ENCODE results near the gene FBN1. TPM values are rescaled to one million over a fixed set of nuclear protein-coding genes. Genes with fewer than 3 reads are reported as not detected.

The FBN1 gene
- total RNA-seq, 1 donor from 2014 or later: 12.6 TPM

- Mint-ChIP-seq H3K36me3 (ENCODE audit: unreplicated experiment) (no peaks in the 10 kb centered on the region), H3K4me1 (ENCODE audit: low read depth, unreplicated experiment) (peaks cover 5% of the 10 kb centered on the region), H3K9me3 (ENCODE audit: unreplicated experiment) (peaks cover 2% of the 10 kb centered on the region), H3K27ac (ENCODE audit: unreplicated experiment) (no peak overlapping the region), H3K4me3 (ENCODE audit: unreplicated experiment) (no peak overlapping the region), H3K27me3 (ENCODE audit: unreplicated experiment) (no peaks in the 10 kb centered on the region)
- DNase-seq: no peak
- no peak for TF ChIP-seq CTCF (IDR thresholded peaks at IDR 0.05; ENCODE audit: partially characterized antibody, unreplicated experiment)
These were observed 185.7 kb downstream of the FBN1 start for GRCh38 chr15:48459571-48460442.

GRCh38 chr15:48458876-48459275 is 186.6 kb downstream of the FBN1 start:
- H3K27ac Mint-ChIP-seq (ENCODE audit: unreplicated experiment): no peak overlapping the region
- H3K9me3 Mint-ChIP-seq (ENCODE audit: unreplicated experiment): peaks cover 2% of the 10 kb centered on the region
- H3K27me3 Mint-ChIP-seq (ENCODE audit: unreplicated experiment): no peaks in the 10 kb centered on the region
- H3K4me3 Mint-ChIP-seq (ENCODE audit: unreplicated experiment): no peak overlapping the region
- no peaks in the 10 kb centered on the region for H3K36me3 Mint-ChIP-seq (ENCODE audit: unreplicated experiment)
- no peak for DNase-seq
- H3K4me1 Mint-ChIP-seq (ENCODE audit: low read depth, unreplicated experiment): peaks cover 5% of the 10 kb centered on the region
- no peak for TF ChIP-seq CTCF (IDR thresholded peaks at IDR 0.05; ENCODE audit: partially characterized antibody, unreplicated experiment)

- no peaks in the 10 kb centered on the region for H3K27me3 Mint-ChIP-seq (ENCODE audit: unreplicated experiment)
- no peaks in the 10 kb centered on the region for H3K36me3 Mint-ChIP-seq (ENCODE audit: unreplicated experiment)
- H3K4me3 Mint-ChIP-seq (ENCODE audit: unreplicated experiment): no peak overlapping the region
- H3K4me1 Mint-ChIP-seq (ENCODE audit: low read depth, unreplicated experiment): peaks cover 8% of the 10 kb centered on the region
- no peak for TF ChIP-seq CTCF (IDR thresholded peaks at IDR 0.05; ENCODE audit: partially characterized antibody, unreplicated experiment)
- DNase-seq: no peak
- H3K27ac Mint-ChIP-seq (ENCODE audit: unreplicated experiment): no peak overlapping the region
- peaks cover 2% of the 10 kb centered on the region for H3K9me3 Mint-ChIP-seq (ENCODE audit: unreplicated experiment)
These were observed 189.4 kb downstream of the FBN1 start for GRCh38 chr15:48456134-48456533.

GRCh38 chr15:48451736-48452135 is 193.8 kb downstream of the FBN1 start:
- no peak for DNase-seq
- H3K27me3 Mint-ChIP-seq (ENCODE audit: unreplicated experiment): no peaks in the 10 kb centered on the region
- peaks cover 14% of the 10 kb centered on the region for H3K4me1 Mint-ChIP-seq (ENCODE audit: low read depth, unreplicated experiment)
- TF ChIP-seq CTCF (IDR thresholded peaks at IDR 0.05; ENCODE audit: partially characterized antibody, unreplicated experiment): no peak
- peaks cover 2% of the 10 kb centered on the region for H3K9me3 Mint-ChIP-seq (ENCODE audit: unreplicated experiment)
- H3K36me3 Mint-ChIP-seq (ENCODE audit: unreplicated experiment): no peaks in the 10 kb centered on the region
- no peak overlapping the region for H3K4me3 Mint-ChIP-seq (ENCODE audit: unreplicated experiment)
- H3K27ac Mint-ChIP-seq (ENCODE audit: unreplicated experiment): no peak overlapping the region

- peaks cover 10% of the 10 kb centered on the region for H3K4me1 Mint-ChIP-seq (ENCODE audit: low read depth, unreplicated experiment)
These were observed 194.3 kb downstream of the FBN1 start for GRCh38 chr15:48451241-48451640.

More at GRCh38 chr15:48451241-48451640, 194.3 kb downstream of the FBN1 start:
- no peak for TF ChIP-seq CTCF (IDR thresholded peaks at IDR 0.05; ENCODE audit: partially characterized antibody, unreplicated experiment)
- H3K9me3 Mint-ChIP-seq (ENCODE audit: unreplicated experiment): no peaks in the 10 kb centered on the region
- no peak overlapping the region for H3K27ac Mint-ChIP-seq (ENCODE audit: unreplicated experiment)
- no peak overlapping the region for H3K4me3 Mint-ChIP-seq (ENCODE audit: unreplicated experiment)
- no peak for DNase-seq
- no peaks in the 10 kb centered on the region for H3K27me3 Mint-ChIP-seq (ENCODE audit: unreplicated experiment)
- no peaks in the 10 kb centered on the region for H3K36me3 Mint-ChIP-seq (ENCODE audit: unreplicated experiment)
